Neural progenitor cell (in vitro differentiated cells): ENCODE results near the gene C9orf72.

Experiments
- CTCF ChIP-seq: fragments of 200-600 bp; sonication (generic); IDR thresholded peaks from 2 replicates; pipeline ENCODE4 v1.5.1; 2017; ENCODE audit warnings: antibody characterized with exemption, mild to moderate bottlenecking
- EZH2 ChIP-seq: fragments of 200-600 bp; sonication (generic); IDR thresholded peaks from 2 replicates; pipeline ENCODE4 v1.6.1; 2017; ENCODE audit warnings: antibody characterized with exemption, mild to moderate bottlenecking, moderate library complexity
- EZH2phosphoT487 ChIP-seq: fragments of 200-600 bp; sonication (generic); IDR thresholded peaks from 2 replicates; pipeline ENCODE4 v1.6.1; 2017; ENCODE audit warnings: antibody characterized with exemption

- TF ChIP-seq EZH2 (no peak), CTCF (no peak), EZH2phosphoT487 (no peak)
Observed at GRCh38 chr9:27518006-27518405, 55.3 kb downstream of the C9orf72 start.
